GM12891 (cell line): ENCODE measurements around the gene TMSB15A.

Experiments
- PAX5 ChIP-seq: IDR thresholded peaks from 2 replicates; pipeline ENCODE4 v1.6.1; 2011; ENCODE audit warnings: low read length, moderate library complexity, mild to moderate bottlenecking; ENCODE audit not compliant: insufficient read depth, severe bottlenecking
- POLR2A ChIP-seq: IDR thresholded peaks from 2 replicates; pipeline ENCODE4 v1.6.1; 2011; ENCODE audit warnings: low read depth, low read length, control low read depth
- POLR2AphosphoS5 ChIP-seq: IDR thresholded peaks from 2 replicates; pipeline ENCODE4 v1.6.1; 2011; ENCODE audit warnings: low read depth, low read length, control low read depth

- no peak for TF ChIP-seq POLR2AphosphoS5
- no peak for TF ChIP-seq POLR2A
- TF ChIP-seq PAX5, result no peak
These were observed 42.1 kb upstream of the TMSB15A start for GRCh38 chrX:102558607-102559006.
